HepG2 (cell line): ENCODE results near the gene SLC25A14. TPM values are rescaled to one million over a fixed set of nuclear protein-coding genes. Genes with fewer than 3 reads are reported as not detected.

Experiments
- ASH2L ChIP-seq: fragments of 300-600, 200-600 bp; sonication (generic); IDR thresholded peaks from 2 replicates; pipeline ENCODE4 v1.7.0; 2017; ENCODE audit warnings: low read depth, mild to moderate bottlenecking, moderate library complexity, mixed read lengths, low read length; ENCODE audit not compliant: insufficient read length
- CEBPB ChIP-seq: IDR thresholded peaks from 2 replicates; pipeline ENCODE4 v1.6.1; 2011; ENCODE audit warnings: low read depth, low read length, improper control_type of control experiment, borderline replicate concordance
- CHD2 ChIP-seq: IDR thresholded peaks from 2 replicates; pipeline ENCODE4 v1.6.1; 2011; ENCODE audit warnings: low read depth, low read length, improper control_type of control experiment
- ELF3 ChIP-seq: IDR thresholded peaks from 2 replicates; pipeline ENCODE4 v1.6.1; 2016; ENCODE audit warnings: missing genetic modification reagents, missing compliant biosample characterization
- FOXA3 ChIP-seq: IDR thresholded peaks from 2 replicates; pipeline ENCODE4 v1.6.1; 2016; ENCODE audit warnings: missing genetic modification reagents, missing compliant biosample characterization
- GATAD1 ChIP-seq: IDR thresholded peaks from 2 replicates; pipeline ENCODE4 v1.6.1; 2016; ENCODE audit warnings: missing genetic modification reagents, missing compliant biosample characterization
- KDM5A ChIP-seq: fragments of 200-600 bp; sonication (generic); IDR thresholded peaks from 2 replicates; pipeline ENCODE4 v1.7.0; 2018; ENCODE audit warnings: antibody characterized with exemption, mild to moderate bottlenecking, low read length, borderline replicate concordance
- SPEN ChIP-seq: sonication (generic); formaldehyde crosslinking; IDR thresholded peaks from 2 replicates; pipeline ENCODE4 v1.5.1; 2020; ENCODE audit warnings: low read depth, mild to moderate bottlenecking, missing genetic modification reagents
- THYN1 ChIP-seq: sonication (generic); formaldehyde crosslinking; IDR thresholded peaks from 2 replicates; pipeline ENCODE4 v1.8.1; 2023; ENCODE audit warnings: low read depth, mild to moderate bottlenecking, moderate library complexity, missing genetic modification reagents, borderline replicate concordance
- ZNF629 ChIP-seq: sonication (generic); formaldehyde crosslinking; conservative IDR thresholded peaks from 2 replicates; pipeline ENCODE4 v1.5.0; 2020; ENCODE audit warnings: missing genetic modification reagents
- polyA plus RNA-seq, 8 experiments: library from polyadenylated mRNA; depleted of rRNA in 3 of 8; stranded (reverse) in 7 of 8; unstranded in 1 of 8; fragments of >200 nt; fragmentation: Illumina TruSeq in 4 of 8; extraction: Trizol in 4 of 8; gene quantifications; 2 replicates each; pipeline versions ENCODE4 v1.2.1 to v1.2.3, GENCODE V29; 2011 to 2016; ENCODE audit warnings: low read depth in 4 of 8, missing spikeins in 1 of 8, mixed read lengths in 1 of 8; ENCODE audit not compliant: insufficient read depth in 1 of 8
- total RNA-seq, 5 experiments: library from RNA; depleted of rRNA; stranded (reverse); fragments of >200 nt; fragmentation: Illumina TruSeq; extraction: Trizol; gene quantifications; 2 replicates each; pipeline ENCODE4 v1.2.3, GENCODE V29; 2016; ENCODE audit warnings: low read depth in 1 of 5
- TF ChIP-seq, protein P1 (sequence below): sonication (generic); formaldehyde crosslinking; IDR thresholded peaks from one replicate; pipeline ENCODE4 v1.5.1; 2020; ENCODE audit warnings: mild to moderate bottlenecking, missing genetic modification reagents; ENCODE audit errors: not compliant biosample characterization
- TF ChIP-seq, protein P2 (sequence below): IDR thresholded peaks from 2 replicates; pipeline ENCODE4 v1.6.1; 2012; ENCODE audit warnings: low read depth, low read length, improper control_type of control experiment
- TF ChIP-seq, protein P3 (sequence below): sonication (generic); formaldehyde crosslinking; IDR thresholded peaks from 2 replicates; pipeline ENCODE4 v1.8.1; 2023; ENCODE audit warnings: missing genetic modification reagents, mild to moderate bottlenecking, borderline replicate concordance
- TF ChIP-seq, protein P4 (sequence below): sonication (generic); formaldehyde crosslinking; IDR thresholded peaks from 2 replicates; pipeline ENCODE4 v1.4.0; 2020; ENCODE audit warnings: missing genetic modification reagents

The SLC25A14 gene
- total and polyA plus RNA-seq, 2 of the 13 experiments (the other 11 are each of a cell fraction or from before 2014, with no cell fraction given): 14.0 to 15.6 TPM

DNA sequence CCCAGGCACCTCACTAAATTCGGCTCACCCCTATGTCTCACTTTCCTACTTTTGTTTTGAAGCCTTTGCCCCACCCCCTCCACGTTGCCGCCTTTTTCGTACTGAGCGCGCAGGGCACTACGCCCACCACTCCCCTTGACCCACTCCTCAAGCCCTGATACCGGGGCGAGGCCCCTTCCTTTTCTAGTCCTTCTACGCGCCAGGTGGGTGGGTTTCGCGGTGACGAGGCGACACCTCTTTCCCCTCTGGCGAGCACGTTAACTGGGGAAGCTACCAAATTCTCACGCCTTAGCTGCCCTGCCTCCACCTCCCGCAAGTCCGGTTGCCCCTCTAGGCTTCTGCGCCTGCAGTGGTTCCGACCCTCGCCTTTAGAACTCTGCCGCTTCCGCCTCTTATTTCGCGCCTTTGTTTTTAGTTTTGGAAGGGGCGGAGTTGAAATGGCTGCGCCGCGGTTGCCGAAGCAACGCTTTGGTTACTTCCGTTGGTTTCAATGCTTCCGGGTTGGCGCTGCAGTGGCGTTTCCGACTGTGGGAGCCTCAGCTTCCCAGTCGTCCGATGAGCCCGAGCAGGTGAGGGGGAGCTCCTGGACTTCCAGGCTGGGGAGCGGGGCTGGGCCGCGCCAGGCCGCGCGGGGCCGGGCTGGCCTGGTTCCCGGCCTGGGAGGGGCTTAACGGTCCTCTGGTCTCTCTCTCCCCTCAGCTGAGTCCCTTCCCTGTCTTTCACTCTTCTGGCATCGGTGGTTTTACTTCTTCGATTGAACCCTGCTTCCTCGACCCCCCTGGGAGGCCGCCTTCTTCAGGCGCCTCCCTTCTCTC lies at the start of gene SLC25A14 (continued):
- TF ChIP-seq, protein P1, sequence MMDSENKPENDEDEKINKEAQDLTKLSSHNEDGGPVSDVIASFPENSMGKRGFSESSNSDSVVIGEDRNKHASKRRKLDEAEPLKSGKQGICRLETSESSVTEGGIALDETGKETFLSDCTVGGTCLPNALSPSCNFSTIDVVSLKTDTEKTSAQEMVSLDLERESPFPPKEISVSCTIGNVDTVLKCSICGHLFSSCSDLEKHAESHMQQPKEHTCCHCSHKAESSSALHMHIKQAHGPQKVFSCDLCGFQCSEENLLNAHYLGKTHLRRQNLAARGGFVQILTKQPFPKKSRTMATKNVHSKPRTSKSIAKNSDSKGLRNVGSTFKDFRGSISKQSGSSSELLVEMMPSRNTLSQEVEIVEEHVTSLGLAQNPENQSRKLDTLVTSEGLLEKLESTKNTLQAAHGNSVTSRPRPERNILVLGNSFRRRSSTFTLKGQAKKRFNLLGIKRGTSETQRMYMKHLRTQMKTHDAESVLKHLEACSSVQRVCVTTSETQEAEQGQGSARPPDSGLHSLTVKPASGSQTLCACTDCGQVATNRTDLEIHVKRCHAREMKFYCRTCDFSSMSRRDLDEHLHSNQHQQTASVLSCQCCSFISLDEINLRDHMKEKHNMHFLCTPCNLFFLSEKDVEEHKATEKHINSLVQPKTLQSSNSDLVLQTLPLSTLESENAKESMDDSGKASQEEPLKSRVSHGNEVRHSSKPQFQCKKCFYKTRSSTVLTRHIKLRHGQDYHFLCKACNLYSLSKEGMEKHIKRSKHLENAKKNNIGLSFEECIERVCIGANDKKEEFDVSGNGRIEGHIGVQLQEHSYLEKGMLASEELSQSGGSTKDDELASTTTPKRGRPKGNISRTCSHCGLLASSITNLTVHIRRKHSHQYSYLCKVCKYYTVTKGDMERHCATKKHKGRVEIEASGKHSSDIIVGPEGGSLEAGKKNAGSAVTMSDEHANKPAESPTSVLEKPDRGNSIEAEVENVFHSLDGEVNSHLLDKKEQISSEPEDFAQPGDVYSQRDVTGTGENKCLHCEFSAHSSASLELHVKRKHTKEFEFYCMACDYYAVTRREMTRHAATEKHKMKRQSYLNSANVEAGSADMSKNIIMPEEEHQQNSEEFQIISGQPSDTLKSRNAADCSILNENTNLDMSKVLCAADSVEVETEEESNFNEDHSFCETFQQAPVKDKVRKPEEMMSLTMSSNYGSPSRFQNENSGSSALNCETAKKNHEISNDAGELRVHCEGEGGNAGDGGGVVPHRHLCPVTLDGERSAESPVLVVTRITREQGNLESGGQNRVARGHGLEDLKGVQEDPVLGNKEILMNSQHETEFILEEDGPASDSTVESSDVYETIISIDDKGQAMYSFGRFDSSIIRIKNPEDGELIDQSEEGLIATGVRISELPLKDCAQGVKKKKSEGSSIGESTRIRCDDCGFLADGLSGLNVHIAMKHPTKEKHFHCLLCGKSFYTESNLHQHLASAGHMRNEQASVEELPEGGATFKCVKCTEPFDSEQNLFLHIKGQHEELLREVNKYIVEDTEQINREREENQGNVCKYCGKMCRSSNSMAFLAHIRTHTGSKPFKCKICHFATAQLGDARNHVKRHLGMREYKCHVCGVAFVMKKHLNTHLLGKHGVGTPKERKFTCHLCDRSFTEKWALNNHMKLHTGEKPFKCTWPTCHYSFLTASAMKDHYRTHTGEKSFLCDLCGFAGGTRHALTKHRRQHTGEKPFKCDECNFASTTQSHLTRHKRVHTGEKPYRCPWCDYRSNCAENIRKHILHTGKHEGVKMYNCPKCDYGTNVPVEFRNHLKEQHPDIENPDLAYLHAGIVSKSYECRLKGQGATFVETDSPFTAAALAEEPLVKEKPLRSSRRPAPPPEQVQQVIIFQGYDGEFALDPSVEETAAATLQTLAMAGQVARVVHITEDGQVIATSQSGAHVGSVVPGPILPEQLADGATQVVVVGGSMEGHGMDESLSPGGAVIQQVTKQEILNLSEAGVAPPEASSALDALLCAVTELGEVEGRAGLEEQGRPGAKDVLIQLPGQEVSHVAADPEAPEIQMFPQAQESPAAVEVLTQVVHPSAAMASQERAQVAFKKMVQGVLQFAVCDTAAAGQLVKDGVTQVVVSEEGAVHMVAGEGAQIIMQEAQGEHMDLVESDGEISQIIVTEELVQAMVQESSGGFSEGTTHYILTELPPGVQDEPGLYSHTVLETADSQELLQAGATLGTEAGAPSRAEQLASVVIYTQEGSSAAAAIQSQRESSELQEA (CRISPR knock-in tag): no peak
- TF ChIP-seq SPEN (CRISPR knock-in tag) (peak; percentile 63; the same call in 1 of the 2 replicates), ELF3 (CRISPR knock-in tag) (peak; percentile 79), GATAD1 (CRISPR knock-in tag) (peak; percentile 77), THYN1 (CRISPR knock-in tag) (no peak), FOXA3 (no peak), KDM5A (0 out of 2 replicates have a peak, but pooled peaks have one; percentile 31), CHD2 (no peak), ZNF629 (CRISPR knock-in tag) (no peak), CEBPB (no peak), ASH2L (peak; percentile 28)
- TF ChIP-seq, protein P2, sequence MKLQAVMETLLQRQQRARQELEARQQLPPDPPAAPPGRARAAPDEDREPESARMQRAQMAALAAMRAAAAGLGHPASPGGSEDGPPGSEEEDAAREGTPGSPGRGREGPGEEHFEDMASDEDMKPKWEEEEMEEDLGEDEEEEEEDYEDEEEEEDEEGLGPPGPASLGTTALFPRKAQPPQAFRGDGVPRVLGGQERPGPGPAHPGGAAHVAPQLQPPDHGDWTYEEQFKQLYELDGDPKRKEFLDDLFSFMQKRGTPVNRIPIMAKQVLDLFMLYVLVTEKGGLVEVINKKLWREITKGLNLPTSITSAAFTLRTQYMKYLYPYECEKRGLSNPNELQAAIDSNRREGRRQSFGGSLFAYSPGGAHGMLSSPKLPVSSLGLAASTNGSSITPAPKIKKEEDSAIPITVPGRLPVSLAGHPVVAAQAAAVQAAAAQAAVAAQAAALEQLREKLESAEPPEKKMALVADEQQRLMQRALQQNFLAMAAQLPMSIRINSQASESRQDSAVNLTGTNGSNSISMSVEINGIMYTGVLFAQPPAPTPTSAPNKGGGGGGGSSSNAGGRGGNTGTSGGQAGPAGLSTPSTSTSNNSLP: no peak
- TF ChIP-seq, protein P3, sequence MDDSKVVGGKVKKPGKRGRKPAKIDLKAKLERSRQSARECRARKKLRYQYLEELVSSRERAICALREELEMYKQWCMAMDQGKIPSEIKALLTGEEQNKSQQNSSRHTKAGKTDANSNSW (CRISPR knock-in tag): no peak
- TF ChIP-seq, protein P4, sequence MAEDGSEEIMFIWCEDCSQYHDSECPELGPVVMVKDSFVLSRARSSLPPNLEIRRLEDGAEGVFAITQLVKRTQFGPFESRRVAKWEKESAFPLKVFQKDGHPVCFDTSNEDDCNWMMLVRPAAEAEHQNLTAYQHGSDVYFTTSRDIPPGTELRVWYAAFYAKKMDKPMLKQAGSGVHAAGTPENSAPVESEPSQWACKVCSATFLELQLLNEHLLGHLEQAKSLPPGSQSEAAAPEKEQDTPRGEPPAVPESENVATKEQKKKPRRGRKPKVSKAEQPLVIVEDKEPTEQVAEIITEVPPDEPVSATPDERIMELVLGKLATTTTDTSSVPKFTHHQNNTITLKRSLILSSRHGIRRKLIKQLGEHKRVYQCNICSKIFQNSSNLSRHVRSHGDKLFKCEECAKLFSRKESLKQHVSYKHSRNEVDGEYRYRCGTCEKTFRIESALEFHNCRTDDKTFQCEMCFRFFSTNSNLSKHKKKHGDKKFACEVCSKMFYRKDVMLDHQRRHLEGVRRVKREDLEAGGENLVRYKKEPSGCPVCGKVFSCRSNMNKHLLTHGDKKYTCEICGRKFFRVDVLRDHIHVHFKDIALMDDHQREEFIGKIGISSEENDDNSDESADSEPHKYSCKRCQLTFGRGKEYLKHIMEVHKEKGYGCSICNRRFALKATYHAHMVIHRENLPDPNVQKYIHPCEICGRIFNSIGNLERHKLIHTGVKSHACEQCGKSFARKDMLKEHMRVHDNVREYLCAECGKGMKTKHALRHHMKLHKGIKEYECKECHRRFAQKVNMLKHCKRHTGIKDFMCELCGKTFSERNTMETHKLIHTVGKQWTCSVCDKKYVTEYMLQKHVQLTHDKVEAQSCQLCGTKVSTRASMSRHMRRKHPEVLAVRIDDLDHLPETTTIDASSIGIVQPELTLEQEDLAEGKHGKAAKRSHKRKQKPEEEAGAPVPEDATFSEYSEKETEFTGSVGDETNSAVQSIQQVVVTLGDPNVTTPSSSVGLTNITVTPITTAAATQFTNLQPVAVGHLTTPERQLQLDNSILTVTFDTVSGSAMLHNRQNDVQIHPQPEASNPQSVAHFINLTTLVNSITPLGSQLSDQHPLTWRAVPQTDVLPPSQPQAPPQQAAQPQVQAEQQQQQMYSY: no peak
